GM12878 (cell line): ENCODE results near the gene HRC. TPM values are rescaled to one million over a fixed set of nuclear protein-coding genes. Genes with fewer than 3 reads are reported as not detected.
A peak's percentile ranks its signal among the peaks of the same experiment; 100 is the strongest.

Experiments used
- ATAC-seq: fragments of 200-7000 bp; cut with Tn5 transposase; 3 replicates; pipeline ENCODE4 v1.9.1; 2020; ENCODE audit warnings: mild to moderate bottlenecking, moderate library complexity
- BruUV-seq: library from RNA; stranded (reverse); fragments of 400-500 nt; replicated peaks from 2 replicates; lab custom pipeline; 2021; lab: Mats Ljungman, UMichigan
- CTCF ChIA-PET: fragments of 300-600 bp; sonication (Branson Sonifier 250); formaldehyde crosslinking; extraction: SDS; loops from one replicate; lab custom pipeline; 2021; ENCODE audit warnings: inconsistent platforms; lab: Yijun Ruan, JAX
- POLR2A ChIA-PET: fragments of 350-600 bp; formaldehyde crosslinking; extraction: SDS; loops from one replicate; lab custom pipeline; 2021; ENCODE audit warnings: inconsistent platforms; lab: Charles Lee
- RAD21 ChIA-PET: fragments of 300-600 bp; sonication (Branson Sonifier 250); formaldehyde crosslinking; loops from one replicate; lab custom pipeline; 2023; ENCODE audit warnings: antibody characterized with exemption; ENCODE audit not compliant: unreplicated experiment; lab: Charles Lee
- SMC1A ChIA-PET: fragments of 300-600 bp; sonication (Branson Sonifier 250); formaldehyde crosslinking; loops from one replicate; lab custom pipeline; 2023; ENCODE audit not compliant: unreplicated experiment, uncharacterized antibody; lab: Charles Lee
- DNase-seq: peaks from one replicate; pipeline ENCODE4 v3.0.0-alpha.2; 2011; ENCODE audit warnings: low read depth, low spot score
- FAIRE-seq: peaks from 3 replicates; lab custom pipeline; 2011; peaks lifted over from hg19 to GRCh38; lab: Jason Lieb, UNC
- H2AFZ ChIP-seq: 2 replicates; pipeline ENCODE4 v1.6.0; 2011; ENCODE audit warnings: low read depth, low read length, control low read depth; ENCODE audit not compliant: control insufficient read depth
- H3K27ac ChIP-seq: 2 replicates; pipeline ENCODE4 v1.5.1; 2011; ENCODE audit warnings: control low read depth; ENCODE audit not compliant: control insufficient read depth, insufficient read depth
- H3K27me3 ChIP-seq, 2 experiments: replicated peaks in 1 of 2; 2 replicates each; pipeline versions ENCODE4 v1.6.0 to v1.6.1; 2011; ENCODE audit warnings: low read length in 1 of 2; ENCODE audit not compliant: control insufficient read depth in 2 of 2, insufficient read depth in 2 of 2
- H3K36me3 ChIP-seq, 2 experiments: 2 replicates each; pipeline ENCODE4 v1.5.1; 2011; ENCODE audit warnings: low read length in 1 of 2; ENCODE audit not compliant: control insufficient read depth in 2 of 2, insufficient read depth in 2 of 2
- H3K4me1 ChIP-seq: 2 replicates; pipeline ENCODE4 v1.6.1; 2011; ENCODE audit warnings: mild to moderate bottlenecking, low read length, moderate library complexity, mixed read lengths; ENCODE audit not compliant: control insufficient read depth, insufficient read depth
- H3K4me2 ChIP-seq: 2 replicates; pipeline ENCODE4 v1.6.0; 2011; ENCODE audit warnings: control low read depth; ENCODE audit not compliant: control insufficient read depth, insufficient read depth
- H3K4me3 ChIP-seq: fragments of 200-600 bp; sonication (generic); 2 replicates; pipeline ENCODE4 v1.5.1; 2016
- H3K79me2 ChIP-seq: 2 replicates; pipeline ENCODE4 v1.6.0; 2011; ENCODE audit warnings: low read length; ENCODE audit not compliant: control insufficient read depth, insufficient read depth
- H3K9ac ChIP-seq: 2 replicates; pipeline ENCODE4 v1.8.0; 2011; ENCODE audit warnings: low read length, control low read depth, mixed read lengths; ENCODE audit not compliant: control insufficient read depth, insufficient read depth
- H3K9me3 ChIP-seq: replicated peaks from 3 replicates; pipeline ENCODE4 v1.5.1; 2011; ENCODE audit warnings: mild to moderate bottlenecking, low read length; ENCODE audit not compliant: control insufficient read depth, insufficient read depth
- H4K20me1 ChIP-seq: 2 replicates; pipeline ENCODE4 v1.6.0; 2011; ENCODE audit not compliant: control insufficient read depth, insufficient read depth
- DPF2 ChIP-seq: fragments of 450-650 bp; IDR thresholded peaks from 2 replicates; pipeline ENCODE4 v1.6.1; 2017; ENCODE audit warnings: mild to moderate bottlenecking
- FOS ChIP-seq: IDR thresholded peaks from 3 replicates; pipeline ENCODE4 v1.6.1; 2011; ENCODE audit warnings: borderline replicate concordance; ENCODE audit not compliant: insufficient read length; ENCODE audit errors: extremely low read depth
- LARP7 ChIP-seq: fragments of 450-650 bp; IDR thresholded peaks from 2 replicates; pipeline ENCODE4 v1.6.1; 2017; ENCODE audit warnings: mild to moderate bottlenecking
- NR2F1 ChIP-seq: fragments of 450-650 bp; conservative IDR thresholded peaks from 2 replicates; pipeline ENCODE4 v1.6.1; 2017; ENCODE audit warnings: mild to moderate bottlenecking
- RAD21 ChIP-seq: IDR thresholded peaks from 2 replicates; pipeline ENCODE4 v1.6.1; 2011; ENCODE audit warnings: mild to moderate bottlenecking, low read depth, low read length, moderate library complexity; ENCODE audit not compliant: insufficient read depth
- SMARCA5 ChIP-seq: fragments of 450-650 bp; IDR thresholded peaks from 2 replicates; pipeline ENCODE4 v1.6.1; 2017; ENCODE audit warnings: mild to moderate bottlenecking
- YY1 ChIP-seq: IDR thresholded peaks from 2 replicates; pipeline ENCODE4 v1.6.1; 2011; ENCODE audit warnings: low read depth, mild to moderate bottlenecking, low read length
- ZZZ3 ChIP-seq: IDR thresholded peaks from 2 replicates; pipeline ENCODE4 v1.6.1; 2011; ENCODE audit warnings: low read depth; ENCODE audit not compliant: control insufficient read depth, insufficient read length
- WGBS: methylation state at CpG from one replicate; pipeline ENCODE4 v1.1.6; 2016; ENCODE audit warnings: low lambda C conversion rate; ENCODE audit not compliant: insufficient replicate concordance, insufficient coverage; ENCODE audit errors: missing lambda C conversion rate; 5-methylcytosine and 5-hydroxymethylcytosine counted together
- in situ Hi-C: fragments of 300-500 bp; cut with MboI; formaldehyde crosslinking; loops from 9 replicates; pipeline ENCODE4 v1.14.3; 2018; ENCODE audit warnings: mixed read lengths
- intact Hi-C: fragments of 100-400 bp; cut with micrococcal nuclease; formaldehyde crosslinking; loops from one replicate; pipeline ENCODE4 v1.14.2; 2022; ENCODE audit not compliant: unreplicated experiment
- polyA plus RNA-seq, 11 experiments: library from polyadenylated mRNA; depleted of rRNA in 4 of 11; unstranded in 6 of 11; stranded (reverse) in 5 of 11; fragments of >200 nt; fragmentation: Nextera tagmentation in 4 of 11; fragmentation: Illumina TruSeq in 1 of 11; extraction: Ambion mirVana in 4 of 11; extraction: Trizol in 1 of 11; gene quantifications; 1 replicate in 1 of 11; 2 replicates in 10 of 11; pipeline versions ENCODE4 v1.2.1 to v1.2.3, GENCODE V29; 2011 to 2016; ENCODE audit warnings: inconsistent platforms in 2 of 11, missing spikeins in 2 of 11, low read depth in 1 of 11
- total RNA-seq, 4 experiments: library from RNA; depleted of rRNA in 3 of 4; stranded (reverse); fragments of >200 nt in 3 of 4; fragmentation: Illumina TruSeq in 1 of 4; extraction: Trizol in 1 of 4; gene quantifications; 2 replicates each; pipeline versions ENCODE4 v1.2.1 to v1.2.3, GENCODE V29; 2013 to 2021
- TF ChIP-seq, protein P1 (sequence below): fragments of 150-350 bp; IDR thresholded peaks from 2 replicates; pipeline ENCODE4 v1.6.1; 2014; ENCODE audit warnings: mild to moderate bottlenecking, low read depth, low read length
- TF ChIP-seq, protein P2 (sequence below), 3 experiments: IDR thresholded peaks in 2 of 3; conservative IDR thresholded peaks in 1 of 3; 2 replicates each; pipeline ENCODE4 v1.5.1; 2011; ENCODE audit warnings: low read depth in 3 of 3, low read length in 3 of 3, mild to moderate bottlenecking in 3 of 3, control low read depth in 2 of 3, moderate library complexity in 2 of 3, inconsistent platforms in 1 of 3, mixed read lengths in 1 of 3; ENCODE audit not compliant: control insufficient read depth in 2 of 3, insufficient read depth in 1 of 3; ENCODE audit errors: extremely low read depth in 1 of 3
- TF ChIP-seq, protein P3 (sequence below): fragments of 450-650 bp; IDR thresholded peaks from 2 replicates; pipeline ENCODE4 v1.6.1; 2017; ENCODE audit warnings: mild to moderate bottlenecking, moderate library complexity

HRC gene
- total and polyA plus RNA-seq, 10 of the 15 experiments (the other 5 are each of a cell fraction or from before 2014, with no cell fraction given), result 0.10 TPM; not detected in 9

DNA sequence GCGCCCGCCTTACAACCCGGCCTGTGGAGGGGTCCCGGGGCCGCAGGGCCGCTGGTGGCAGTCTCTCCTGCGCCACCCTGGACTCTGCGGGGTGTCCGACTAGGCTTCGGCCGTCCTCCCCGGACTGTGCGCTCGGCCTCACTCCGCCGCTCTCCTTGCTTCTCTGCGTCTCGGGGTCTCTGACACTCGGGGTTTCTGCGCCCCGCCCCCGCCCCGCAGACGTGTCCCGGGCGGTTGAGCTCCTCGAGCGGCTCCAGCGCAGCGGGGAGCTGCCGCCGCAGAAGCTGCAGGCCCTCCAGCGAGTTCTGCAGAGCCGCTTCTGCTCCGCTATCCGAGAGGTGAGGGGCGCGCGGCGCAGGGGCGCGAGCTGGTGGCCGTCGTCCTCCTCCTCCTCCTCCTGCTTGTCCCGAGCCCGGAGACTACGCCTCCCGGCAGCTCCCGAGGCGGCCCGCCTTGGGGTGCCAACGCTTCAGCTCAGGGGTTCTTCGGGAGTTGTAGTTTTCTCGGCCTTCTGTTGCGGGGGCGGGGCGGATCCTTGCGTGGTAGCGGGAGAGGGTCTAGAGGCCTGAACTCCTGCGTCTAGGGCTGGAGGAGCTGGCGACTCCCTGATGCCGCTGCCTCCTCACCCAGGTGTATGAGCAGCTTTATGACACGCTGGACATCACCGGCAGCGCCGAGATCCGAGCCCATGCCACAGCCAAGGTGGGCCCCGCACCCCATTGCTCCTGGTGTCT lies 40.4 kb downstream of the HRC start (continued):
- TF ChIP-seq, protein P1, sequence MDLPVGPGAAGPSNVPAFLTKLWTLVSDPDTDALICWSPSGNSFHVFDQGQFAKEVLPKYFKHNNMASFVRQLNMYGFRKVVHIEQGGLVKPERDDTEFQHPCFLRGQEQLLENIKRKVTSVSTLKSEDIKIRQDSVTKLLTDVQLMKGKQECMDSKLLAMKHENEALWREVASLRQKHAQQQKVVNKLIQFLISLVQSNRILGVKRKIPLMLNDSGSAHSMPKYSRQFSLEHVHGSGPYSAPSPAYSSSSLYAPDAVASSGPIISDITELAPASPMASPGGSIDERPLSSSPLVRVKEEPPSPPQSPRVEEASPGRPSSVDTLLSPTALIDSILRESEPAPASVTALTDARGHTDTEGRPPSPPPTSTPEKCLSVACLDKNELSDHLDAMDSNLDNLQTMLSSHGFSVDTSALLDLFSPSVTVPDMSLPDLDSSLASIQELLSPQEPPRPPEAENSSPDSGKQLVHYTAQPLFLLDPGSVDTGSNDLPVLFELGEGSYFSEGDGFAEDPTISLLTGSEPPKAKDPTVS, result no peak

DNA sequence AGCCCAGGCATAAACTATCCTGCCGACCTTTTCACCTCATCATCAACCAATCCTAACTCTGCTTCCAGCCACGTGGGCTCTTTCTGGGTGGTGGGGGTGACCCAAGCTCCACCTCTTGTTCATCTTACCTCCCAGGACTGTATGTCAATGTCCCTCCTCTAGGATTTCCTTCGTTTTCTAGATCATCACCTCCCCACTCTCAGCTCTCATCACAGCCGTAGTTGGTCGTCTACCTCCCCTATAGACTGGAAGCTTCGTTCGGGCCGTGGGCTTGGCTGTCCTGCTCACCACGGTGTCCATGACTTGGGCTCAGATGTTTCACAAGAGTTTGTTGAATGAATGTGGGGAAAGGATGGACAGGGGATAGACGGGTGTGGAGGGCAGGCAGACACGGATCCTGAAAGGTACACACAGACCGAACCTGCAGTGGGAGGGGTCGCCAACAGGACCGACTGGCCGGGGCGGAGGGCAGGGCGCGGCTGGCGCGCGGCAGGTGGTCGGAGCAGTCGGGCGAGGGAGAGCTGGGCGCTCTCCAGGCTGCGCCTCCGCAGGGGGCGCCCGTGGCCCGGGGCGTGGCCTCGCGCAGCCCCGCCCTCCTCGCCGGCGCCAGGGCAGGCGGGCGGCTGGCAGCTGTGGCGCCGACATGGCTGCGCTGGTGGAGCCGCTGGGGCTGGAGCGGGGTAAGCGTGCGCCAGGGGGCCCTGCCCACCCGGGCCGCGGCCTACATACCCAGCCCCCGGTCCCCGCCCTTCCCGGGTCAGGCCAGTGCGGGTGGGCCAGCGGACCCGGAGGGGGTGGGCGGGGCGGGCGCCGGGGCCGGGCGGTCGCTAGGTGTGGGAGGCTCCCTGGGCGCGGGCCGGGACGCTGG lies 41.2 kb downstream of the HRC start, which contains the start of gene LIN7B:
Gene LIN7B, plus strand, starts transcription at position 609 of the 868 bp plus-strand sequence. Its CDS starts 35 bp downstream, at position 644.
- DNase-seq, result no peak
- peak; percentile 76 for ATAC-seq
- no peaks in the 10 kb centered on the region for H3K79me2 ChIP-seq
- in situ Hi-C loops, result no loop called here
- intact Hi-C loops, result no loop called here
- ChIA-PET SMC1A (interaction anchor here (0.9 to 1.4 kb wide), 3 partner anchors 16 to 94 kb away, joined by 3 to 5 read pairs (median 4); no protein-coding TSS in a partner anchor), POLR2A (interaction anchor here (1.4 kb wide), 1 partner anchor 13 kb away, joined by 6 read pairs; no protein-coding TSS in a partner anchor), CTCF (interaction anchor here (0.6 to 2.4 kb wide), 16 partner anchors 8 to 307 kb away, joined by 3 to 37 read pairs (median 4); partner anchors contain the start of genes GYS1 and RUVBL2), RAD21 (interaction anchor here (1.2 to 1.8 kb wide), 2 partner anchors 14 to 85 kb away, joined by 5 to 7 read pairs; no protein-coding TSS in a partner anchor)
- no peaks in the 10 kb centered on the region for H3K9me3 ChIP-seq
- peak within 1 kb of the TSS; percentile 85 for H3K4me2 ChIP-seq
- H3K27me3 ChIP-seq, result no peaks in the 10 kb centered on the region
- peak within 1 kb of the TSS; percentile 77 for H2AFZ ChIP-seq
- H3K27ac ChIP-seq, result no peak within 1 kb of the TSS
- H3K4me1 ChIP-seq, result peaks cover 12% of the 10 kb centered on the region
- peak; percentile 41 for FAIRE-seq
- WGBS, result 1% methylated on average over 39 of the region's 66 CpGs
- H3K9ac ChIP-seq, result peak within 1 kb of the TSS; percentile 16; the same call in 1 of the 2 replicates
- H3K4me3 ChIP-seq, result peak within 1 kb of the TSS; percentile 75; the same call in 1 of the 2 replicates
- BruUV-seq, result no TSS peak
- no peaks in the 10 kb centered on the region for H4K20me1 ChIP-seq
- H3K36me3 ChIP-seq, result peaks cover 0 to 2% of the 10 kb centered on the region in 2 experiments; a peak in 2 of 4 replicates
- peak; percentile 51 for TF ChIP-seq NR2F1
- TF ChIP-seq ZZZ3, result no peak
- no peak for TF ChIP-seq FOS
- TF ChIP-seq, protein P2, sequence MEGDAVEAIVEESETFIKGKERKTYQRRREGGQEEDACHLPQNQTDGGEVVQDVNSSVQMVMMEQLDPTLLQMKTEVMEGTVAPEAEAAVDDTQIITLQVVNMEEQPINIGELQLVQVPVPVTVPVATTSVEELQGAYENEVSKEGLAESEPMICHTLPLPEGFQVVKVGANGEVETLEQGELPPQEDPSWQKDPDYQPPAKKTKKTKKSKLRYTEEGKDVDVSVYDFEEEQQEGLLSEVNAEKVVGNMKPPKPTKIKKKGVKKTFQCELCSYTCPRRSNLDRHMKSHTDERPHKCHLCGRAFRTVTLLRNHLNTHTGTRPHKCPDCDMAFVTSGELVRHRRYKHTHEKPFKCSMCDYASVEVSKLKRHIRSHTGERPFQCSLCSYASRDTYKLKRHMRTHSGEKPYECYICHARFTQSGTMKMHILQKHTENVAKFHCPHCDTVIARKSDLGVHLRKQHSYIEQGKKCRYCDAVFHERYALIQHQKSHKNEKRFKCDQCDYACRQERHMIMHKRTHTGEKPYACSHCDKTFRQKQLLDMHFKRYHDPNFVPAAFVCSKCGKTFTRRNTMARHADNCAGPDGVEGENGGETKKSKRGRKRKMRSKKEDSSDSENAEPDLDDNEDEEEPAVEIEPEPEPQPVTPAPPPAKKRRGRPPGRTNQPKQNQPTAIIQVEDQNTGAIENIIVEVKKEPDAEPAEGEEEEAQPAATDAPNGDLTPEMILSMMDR (IDR thresholded peaks at IDR 0.05 in 2 of 3, conservative IDR thresholded peaks at IDR 0.05 in 1 of 3; ENCODE audit: control insufficient read depth in 2 of 3, extremely low read depth in 1 of 3, insufficient read depth in 1 of 3, low read depth in 3 of 3, low read length in 3 of 3), result peak; percentile 34 to 61 (median 44); a peak in 4 of 6 replicates
- TF ChIP-seq, protein P3, sequence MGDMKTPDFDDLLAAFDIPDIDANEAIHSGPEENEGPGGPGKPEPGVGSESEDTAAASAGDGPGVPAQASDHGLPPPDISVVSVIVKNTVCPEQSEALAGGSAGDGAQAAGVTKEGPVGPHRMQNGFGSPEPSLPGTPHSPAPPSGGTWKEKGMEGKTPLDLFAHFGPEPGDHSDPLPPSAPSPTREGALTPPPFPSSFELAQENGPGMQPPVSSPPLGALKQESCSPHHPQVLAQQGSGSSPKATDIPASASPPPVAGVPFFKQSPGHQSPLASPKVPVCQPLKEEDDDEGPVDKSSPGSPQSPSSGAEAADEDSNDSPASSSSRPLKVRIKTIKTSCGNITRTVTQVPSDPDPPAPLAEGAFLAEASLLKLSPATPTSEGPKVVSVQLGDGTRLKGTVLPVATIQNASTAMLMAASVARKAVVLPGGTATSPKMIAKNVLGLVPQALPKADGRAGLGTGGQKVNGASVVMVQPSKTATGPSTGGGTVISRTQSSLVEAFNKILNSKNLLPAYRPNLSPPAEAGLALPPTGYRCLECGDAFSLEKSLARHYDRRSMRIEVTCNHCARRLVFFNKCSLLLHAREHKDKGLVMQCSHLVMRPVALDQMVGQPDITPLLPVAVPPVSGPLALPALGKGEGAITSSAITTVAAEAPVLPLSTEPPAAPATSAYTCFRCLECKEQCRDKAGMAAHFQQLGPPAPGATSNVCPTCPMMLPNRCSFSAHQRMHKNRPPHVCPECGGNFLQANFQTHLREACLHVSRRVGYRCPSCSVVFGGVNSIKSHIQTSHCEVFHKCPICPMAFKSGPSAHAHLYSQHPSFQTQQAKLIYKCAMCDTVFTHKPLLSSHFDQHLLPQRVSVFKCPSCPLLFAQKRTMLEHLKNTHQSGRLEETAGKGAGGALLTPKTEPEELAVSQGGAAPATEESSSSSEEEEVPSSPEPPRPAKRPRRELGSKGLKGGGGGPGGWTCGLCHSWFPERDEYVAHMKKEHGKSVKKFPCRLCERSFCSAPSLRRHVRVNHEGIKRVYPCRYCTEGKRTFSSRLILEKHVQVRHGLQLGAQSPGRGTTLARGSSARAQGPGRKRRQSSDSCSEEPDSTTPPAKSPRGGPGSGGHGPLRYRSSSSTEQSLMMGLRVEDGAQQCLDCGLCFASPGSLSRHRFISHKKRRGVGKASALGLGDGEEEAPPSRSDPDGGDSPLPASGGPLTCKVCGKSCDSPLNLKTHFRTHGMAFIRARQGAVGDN, result 0 out of 2 replicates have a peak, but pooled peaks have one; percentile 49
- TF ChIP-seq LARP7, result peak; percentile 58; the same call in 1 of the 2 replicates
- peak; percentile 96 for TF ChIP-seq SMARCA5
- peak; percentile 69 for TF ChIP-seq DPF2
- TF ChIP-seq YY1, result peak; percentile 84
- TF ChIP-seq RAD21, result no peak
